A673 (cell line): ENCODE results near the gene TMEM184B.

Experiments used
- EZH2 ChIP-seq: fragments of 200-600 bp; sonication (generic); IDR thresholded peaks from 2 replicates; pipeline ENCODE4 v1.6.1; 2017; ENCODE audit warnings: borderline replicate concordance, low read depth, mild to moderate bottlenecking, mixed read lengths, antibody characterized with exemption, low read length; ENCODE audit not compliant: poor library complexity, severe bottlenecking
- TF ChIP-seq, protein P1 (sequence below): fragments of 300-800, 200-600 bp; sonication (generic); conservative IDR thresholded peaks from 2 replicates; pipeline ENCODE4 v1.5.1; 2017; ENCODE audit warnings: low read depth, mild to moderate bottlenecking, antibody characterized with exemption, low read length, moderate library complexity, mixed read lengths

DNA sequence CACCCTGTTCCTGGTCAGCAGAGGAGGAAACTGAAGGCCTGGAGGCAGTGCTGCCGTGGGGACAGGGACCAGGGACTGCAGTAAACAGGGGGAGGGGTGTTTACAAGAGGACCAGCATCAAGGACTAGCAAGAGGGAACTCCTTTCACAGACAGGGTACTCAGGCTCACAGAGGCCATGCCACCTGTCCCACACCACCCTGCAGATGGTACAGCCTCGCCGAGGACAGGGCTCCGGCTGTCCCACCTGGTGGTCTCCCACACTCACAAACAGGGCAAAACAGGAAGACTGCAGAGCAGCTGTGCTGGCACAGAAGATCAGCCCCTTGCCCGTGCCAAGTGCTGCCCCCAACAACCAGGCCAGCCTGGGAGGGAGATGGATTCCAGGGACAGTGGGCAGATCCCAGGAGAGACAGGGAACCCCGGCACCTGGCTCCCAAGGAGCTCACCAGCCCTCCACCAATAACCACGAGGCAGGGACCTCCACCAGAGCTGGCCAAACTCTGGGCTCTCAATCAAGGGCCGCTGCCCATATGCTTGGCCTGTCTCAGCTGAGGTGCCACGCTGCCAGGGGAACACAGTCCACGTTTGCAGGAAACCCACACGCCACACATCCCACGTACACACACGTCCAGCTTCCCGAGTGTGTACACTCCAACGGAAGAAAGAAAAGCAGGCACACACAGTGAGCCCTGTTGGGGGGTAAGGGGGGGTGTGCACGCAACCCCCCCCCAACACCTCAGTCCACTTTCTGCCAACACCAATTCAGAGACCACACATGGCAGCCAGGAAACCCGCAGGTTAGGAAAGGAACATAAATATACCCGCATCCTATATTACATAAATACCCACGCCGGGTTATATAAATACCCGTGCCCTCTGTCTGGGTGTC lies 42.4 kb upstream of the TMEM184B start:
- TF ChIP-seq, protein P1, sequence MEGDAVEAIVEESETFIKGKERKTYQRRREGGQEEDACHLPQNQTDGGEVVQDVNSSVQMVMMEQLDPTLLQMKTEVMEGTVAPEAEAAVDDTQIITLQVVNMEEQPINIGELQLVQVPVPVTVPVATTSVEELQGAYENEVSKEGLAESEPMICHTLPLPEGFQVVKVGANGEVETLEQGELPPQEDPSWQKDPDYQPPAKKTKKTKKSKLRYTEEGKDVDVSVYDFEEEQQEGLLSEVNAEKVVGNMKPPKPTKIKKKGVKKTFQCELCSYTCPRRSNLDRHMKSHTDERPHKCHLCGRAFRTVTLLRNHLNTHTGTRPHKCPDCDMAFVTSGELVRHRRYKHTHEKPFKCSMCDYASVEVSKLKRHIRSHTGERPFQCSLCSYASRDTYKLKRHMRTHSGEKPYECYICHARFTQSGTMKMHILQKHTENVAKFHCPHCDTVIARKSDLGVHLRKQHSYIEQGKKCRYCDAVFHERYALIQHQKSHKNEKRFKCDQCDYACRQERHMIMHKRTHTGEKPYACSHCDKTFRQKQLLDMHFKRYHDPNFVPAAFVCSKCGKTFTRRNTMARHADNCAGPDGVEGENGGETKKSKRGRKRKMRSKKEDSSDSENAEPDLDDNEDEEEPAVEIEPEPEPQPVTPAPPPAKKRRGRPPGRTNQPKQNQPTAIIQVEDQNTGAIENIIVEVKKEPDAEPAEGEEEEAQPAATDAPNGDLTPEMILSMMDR: no peak
- no peak for TF ChIP-seq EZH2
